ENCODE data around the gene ARPC5. TPM values are rescaled to one million over a fixed set of nuclear protein-coding genes. Genes with fewer than 3 reads are reported as not detected.

ARPC5 gene
- total RNA-seq, 1 donor: 288 TPM

GRCh38 chr1:183674886-183675285 lies 39.3 kb upstream of the ARPC5 start:
- no peak overlapping the region for H3K4me3 ChIP-seq (ENCODE audit: low read depth, low read length)
- TF ChIP-seq, protein P1, sequence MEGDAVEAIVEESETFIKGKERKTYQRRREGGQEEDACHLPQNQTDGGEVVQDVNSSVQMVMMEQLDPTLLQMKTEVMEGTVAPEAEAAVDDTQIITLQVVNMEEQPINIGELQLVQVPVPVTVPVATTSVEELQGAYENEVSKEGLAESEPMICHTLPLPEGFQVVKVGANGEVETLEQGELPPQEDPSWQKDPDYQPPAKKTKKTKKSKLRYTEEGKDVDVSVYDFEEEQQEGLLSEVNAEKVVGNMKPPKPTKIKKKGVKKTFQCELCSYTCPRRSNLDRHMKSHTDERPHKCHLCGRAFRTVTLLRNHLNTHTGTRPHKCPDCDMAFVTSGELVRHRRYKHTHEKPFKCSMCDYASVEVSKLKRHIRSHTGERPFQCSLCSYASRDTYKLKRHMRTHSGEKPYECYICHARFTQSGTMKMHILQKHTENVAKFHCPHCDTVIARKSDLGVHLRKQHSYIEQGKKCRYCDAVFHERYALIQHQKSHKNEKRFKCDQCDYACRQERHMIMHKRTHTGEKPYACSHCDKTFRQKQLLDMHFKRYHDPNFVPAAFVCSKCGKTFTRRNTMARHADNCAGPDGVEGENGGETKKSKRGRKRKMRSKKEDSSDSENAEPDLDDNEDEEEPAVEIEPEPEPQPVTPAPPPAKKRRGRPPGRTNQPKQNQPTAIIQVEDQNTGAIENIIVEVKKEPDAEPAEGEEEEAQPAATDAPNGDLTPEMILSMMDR (IDR thresholded peaks at IDR 0.05; ENCODE audit: insufficient read depth, low read depth, low read length): no peak
- DNase-seq (ENCODE audit: low read depth): no peak

DNA sequence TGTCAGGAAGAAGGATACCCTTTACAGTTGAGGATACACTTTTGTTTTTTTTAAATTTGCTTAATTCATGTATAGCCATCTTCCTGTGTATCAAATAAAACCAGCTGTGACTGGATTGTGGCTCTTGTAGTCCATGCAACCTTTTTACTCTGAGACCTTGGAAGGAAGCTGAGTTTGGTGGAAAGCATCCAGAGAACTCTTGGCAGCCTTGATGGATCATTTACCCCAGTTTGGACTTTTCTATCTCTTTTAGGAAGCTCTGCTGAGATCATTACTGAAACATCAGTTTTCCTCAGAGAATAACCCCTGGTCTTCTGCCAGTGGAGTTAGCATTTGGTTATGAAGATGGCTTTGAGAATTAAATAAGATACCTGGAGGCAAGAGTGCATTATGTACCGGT lies 38.8 kb upstream of the ARPC5 start:
- no peak for DNase-seq (ENCODE audit: low read depth)
- H3K4me3 ChIP-seq (ENCODE audit: low read depth, low read length): no peak overlapping the region

DNA sequence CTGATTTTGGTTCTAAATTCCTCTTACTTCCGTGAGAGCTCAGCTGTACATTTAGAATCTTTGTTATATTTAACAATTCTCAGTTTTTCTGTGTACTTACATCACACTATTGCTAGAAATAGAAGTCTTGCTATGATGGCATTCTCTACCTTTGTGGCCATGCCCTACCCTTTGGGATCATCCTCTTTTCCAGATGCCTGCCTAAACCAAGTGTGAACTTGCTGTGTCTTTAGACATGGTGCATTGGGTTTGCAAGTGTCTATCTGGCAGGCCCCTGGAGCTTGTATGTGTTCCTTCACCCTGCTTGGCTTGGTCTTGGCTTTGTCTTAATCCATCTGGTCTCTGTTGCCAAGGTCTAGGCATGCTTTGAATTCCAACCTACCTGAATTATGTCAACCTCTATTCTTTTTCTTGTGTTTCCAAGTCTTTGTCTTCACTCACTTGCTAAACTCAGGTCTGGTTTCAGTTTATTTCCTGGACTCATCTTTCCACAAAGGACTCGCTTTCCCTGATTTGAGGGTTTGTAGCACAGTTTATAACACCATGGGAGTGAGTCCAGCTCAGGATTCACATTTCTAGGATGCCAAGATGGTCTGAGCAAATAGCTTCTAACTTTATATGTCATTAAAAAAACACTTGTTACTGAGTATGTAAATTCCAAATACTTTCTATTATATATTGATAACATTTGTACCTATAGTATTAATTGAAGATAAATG lies 38.2 kb upstream of the ARPC5 start:
- TF ChIP-seq, protein P1 (IDR thresholded peaks at IDR 0.05; ENCODE audit: insufficient read depth, low read depth, low read length): no peak
- H3K4me3 ChIP-seq (ENCODE audit: low read depth, low read length): no peak overlapping the region
- no peak for DNase-seq (ENCODE audit: low read depth)

More for the DNA sequence above, 38.8 kb upstream of the ARPC5 start:
- TF ChIP-seq, protein P1 (IDR thresholded peaks at IDR 0.05; ENCODE audit: insufficient read depth, low read depth, low read length): no peak

DNA sequence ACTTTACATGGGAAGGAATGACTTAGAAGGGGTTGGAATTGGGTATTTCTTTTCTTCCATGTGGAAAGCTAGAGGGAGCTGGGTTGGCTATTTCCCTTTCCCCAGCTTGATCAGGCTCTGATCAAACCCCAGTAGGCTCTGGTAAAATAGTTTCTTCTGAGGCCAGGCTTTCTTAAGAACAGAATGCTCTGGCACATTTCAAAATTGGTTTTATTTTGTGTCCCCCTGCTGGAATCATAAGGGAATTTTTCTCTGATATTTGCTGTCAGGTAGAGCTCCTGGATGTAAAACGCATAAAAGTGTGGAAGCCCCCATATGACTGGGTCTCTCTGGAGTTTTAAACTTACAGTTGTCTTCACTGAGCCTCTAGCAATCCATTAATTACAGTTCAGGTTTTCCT lies 34.6 kb upstream of the ARPC5 start:
- H3K4me3 ChIP-seq (ENCODE audit: low read depth, low read length): no peak overlapping the region
- TF ChIP-seq, protein P1 (IDR thresholded peaks at IDR 0.05; ENCODE audit: insufficient read depth, low read depth, low read length): peak; percentile 35
- DNase-seq (ENCODE audit: low read depth): no peak

DNA sequence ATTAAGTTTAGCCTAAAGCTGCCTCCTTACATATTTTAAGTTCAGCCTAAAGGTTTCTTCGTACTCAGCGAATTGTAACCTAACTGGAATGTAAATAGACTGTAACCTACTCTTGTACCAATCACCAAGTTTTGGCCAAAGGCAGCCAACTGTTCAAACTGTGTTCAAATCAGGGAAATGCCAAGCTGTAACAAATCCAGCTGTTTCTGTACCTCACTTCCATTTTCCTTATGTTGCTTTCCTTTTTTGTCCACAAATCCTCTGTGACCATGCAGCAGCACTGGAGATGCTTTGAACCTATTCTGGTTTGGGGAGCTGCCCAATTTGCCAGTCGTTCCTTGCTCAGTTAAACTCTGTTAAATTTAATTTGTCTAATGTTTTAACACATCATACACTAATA lies 20.8 kb upstream of the ARPC5 start:
- TF ChIP-seq, protein P1 (IDR thresholded peaks at IDR 0.05; ENCODE audit: insufficient read depth, low read depth, low read length): no peak
- no peak for DNase-seq (ENCODE audit: low read depth)
- H3K4me3 ChIP-seq (ENCODE audit: low read depth, low read length): no peak overlapping the region

GRCh38 chr1:183655562-183656075 lies 20.0 kb upstream of the ARPC5 start:
- no peak overlapping the region for H3K4me3 ChIP-seq (ENCODE audit: low read depth, low read length)
- TF ChIP-seq, protein P1 (IDR thresholded peaks at IDR 0.05; ENCODE audit: insufficient read depth, low read depth, low read length): peak; percentile 85
- peak; percentile 85 for DNase-seq (ENCODE audit: low read depth)
